ENCODE measurements around the gene SIL1.

The SIL1 gene

DNA sequence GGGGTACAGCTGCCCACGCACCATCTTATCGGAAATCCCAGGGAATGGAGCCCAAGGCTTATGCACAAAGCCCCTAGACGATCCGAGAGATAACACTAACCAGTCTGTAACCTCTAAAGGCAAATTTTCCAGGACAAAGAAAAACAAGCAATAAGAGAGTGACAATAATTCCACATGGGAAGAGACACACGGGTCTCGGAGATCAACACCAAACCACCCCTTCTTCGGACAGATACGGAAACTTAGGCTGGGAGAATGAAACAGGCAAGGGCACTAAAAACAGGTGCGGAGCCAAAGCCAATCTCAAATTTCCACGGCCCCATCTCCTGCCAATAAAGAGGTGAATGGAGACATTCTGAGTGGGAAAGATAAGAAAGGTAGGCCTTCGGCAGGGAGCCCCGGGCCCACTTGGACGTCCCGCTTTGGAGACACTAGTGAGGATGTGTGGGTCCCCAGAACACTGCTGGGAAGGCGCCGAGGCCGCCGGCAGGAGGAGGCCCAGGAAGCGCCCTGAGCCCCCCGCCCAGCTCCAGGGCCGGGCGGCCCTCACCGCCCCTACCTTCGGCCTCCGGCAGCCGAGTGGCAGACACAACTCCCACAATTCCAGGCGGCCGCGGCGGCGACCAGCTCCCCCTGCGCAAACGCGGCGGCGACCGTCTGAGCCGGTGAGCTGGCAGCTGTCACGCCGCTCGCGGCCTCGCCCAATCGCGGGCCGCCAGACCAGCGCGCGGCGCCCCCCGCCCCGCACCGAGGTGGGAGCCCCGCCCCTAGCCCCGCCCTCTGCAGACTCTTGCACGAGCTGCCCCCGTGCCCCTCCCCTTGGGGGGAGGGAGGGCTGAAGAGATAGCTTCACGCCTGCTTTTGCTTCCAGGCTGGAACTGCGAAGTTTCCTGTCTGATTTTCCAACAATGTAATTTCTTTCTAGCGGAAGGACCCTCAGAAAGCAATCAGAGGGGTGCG, at the start of gene SIL1:
Gene SIL1, minus strand, starts transcription at position 659 of the 960 bp plus-strand sequence. CDS start 70,525 bp downstream, outside the sequence.
- H3K9ac ChIP-seq (ENCODE audit: low read length in 2 of 2) = peak within 1 kb of the TSS; percentile 97 to 99
- no peaks in the 10 kb centered on the region for H3K9me3 ChIP-seq (ENCODE audit: control insufficient read depth in 2 of 2, low read length in 2 of 2)
- peak within 1 kb of the TSS; percentile 87 to 89 for H3K4me3 ChIP-seq (ENCODE audit: low read length in 2 of 2)
- no peaks in the 10 kb centered on the region for H3K36me3 ChIP-seq (ENCODE audit: control insufficient read depth in 2 of 2, insufficient read depth in 2 of 2, low read length in 2 of 2)
- peaks cover 13% of the 10 kb centered on the region for H3K4me1 ChIP-seq (ENCODE audit: control insufficient read depth, insufficient read depth, low read length)
- peak within 1 kb of the TSS; percentile 86 for H3K27ac ChIP-seq (ENCODE audit: low read length)
- H3K27me3 ChIP-seq (ENCODE audit: control insufficient read depth in 1 of 2, insufficient read depth in 2 of 2, low read length in 2 of 2) = no peaks in the 10 kb centered on the region

DNA sequence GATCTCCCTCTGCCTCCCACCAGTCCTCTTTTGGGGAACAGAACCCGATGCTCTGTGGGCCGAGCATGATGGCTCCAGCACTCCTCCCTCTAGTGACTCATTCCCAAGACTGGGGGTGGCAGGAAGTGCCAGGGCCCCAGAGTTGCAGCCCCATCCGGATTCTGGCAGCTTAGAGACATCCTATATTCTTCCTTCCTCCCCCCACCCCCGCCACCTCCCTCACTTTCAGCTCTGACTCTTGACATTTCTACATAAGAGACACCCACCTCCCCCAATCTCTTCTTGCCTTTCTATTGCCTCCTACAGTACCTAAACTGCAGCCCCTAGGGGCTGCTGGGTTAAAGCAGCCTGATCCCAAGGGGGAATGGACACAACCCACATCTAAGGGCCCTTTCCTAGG, 48.2 kb upstream of the SIL1 start:
- H3K9me3 ChIP-seq (ENCODE audit: control insufficient read depth in 2 of 2, low read length in 2 of 2) = no peaks in the 10 kb centered on the region
- H3K9ac ChIP-seq (ENCODE audit: low read length in 2 of 2) = no peak overlapping the region
- H3K4me3 ChIP-seq (ENCODE audit: low read length in 2 of 2) = no peak overlapping the region
- H3K4me1 ChIP-seq (ENCODE audit: control insufficient read depth, insufficient read depth, low read length) = no peaks in the 10 kb centered on the region
- no peak overlapping the region for H3K27ac ChIP-seq (ENCODE audit: low read length)
- no peaks in the 10 kb centered on the region for H3K36me3 ChIP-seq (ENCODE audit: control insufficient read depth in 2 of 2, insufficient read depth in 2 of 2, low read length in 2 of 2)
- H3K27me3 ChIP-seq (ENCODE audit: control insufficient read depth in 1 of 2, insufficient read depth in 2 of 2, low read length in 2 of 2) = no peaks in the 10 kb centered on the region

GRCh38 chr5:139245637-139246339, 47.6 kb upstream of the SIL1 start:
- Histone ChIP-seq H3K36me3 (ENCODE audit: control insufficient read depth in 2 of 2, insufficient read depth in 2 of 2, low read length in 2 of 2) (no peaks in the 10 kb centered on the region), H3K9ac (ENCODE audit: low read length in 2 of 2) (no peak overlapping the region), H3K27ac (ENCODE audit: low read length) (no peak overlapping the region), H3K27me3 (ENCODE audit: control insufficient read depth in 1 of 2, insufficient read depth in 2 of 2, low read length in 2 of 2) (no peaks in the 10 kb centered on the region), H3K4me3 (ENCODE audit: low read length in 2 of 2) (no peak overlapping the region), H3K4me1 (ENCODE audit: control insufficient read depth, insufficient read depth, low read length) (no peaks in the 10 kb centered on the region), H3K9me3 (ENCODE audit: control insufficient read depth in 2 of 2, low read length in 2 of 2) (no peaks in the 10 kb centered on the region)

DNA sequence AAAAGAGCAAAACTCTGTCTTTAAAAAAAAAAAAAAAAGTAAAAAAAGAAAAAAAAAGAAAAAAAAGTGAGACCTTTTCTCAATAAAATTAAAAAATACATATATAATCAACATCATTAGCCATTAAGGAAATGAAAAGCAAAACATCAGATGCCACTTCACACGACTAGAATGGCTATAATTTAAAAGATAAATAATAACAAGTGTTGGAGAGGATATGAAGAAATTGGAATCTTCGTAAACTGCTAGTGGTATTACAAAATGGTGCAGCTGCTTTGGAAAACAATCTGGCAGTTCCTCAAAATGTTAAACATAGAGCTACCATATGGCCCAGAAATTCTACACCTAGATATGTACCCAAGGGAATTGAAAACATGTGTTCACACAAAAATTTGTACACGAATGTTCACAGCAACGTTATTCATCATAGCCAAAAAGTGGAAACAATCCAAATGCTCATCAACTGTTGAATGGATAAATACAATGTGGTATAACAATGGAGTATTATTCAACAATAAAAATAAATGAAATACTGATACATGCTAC, 45.3 kb upstream of the SIL1 start:
- H3K36me3 ChIP-seq (ENCODE audit: control insufficient read depth in 2 of 2, insufficient read depth in 2 of 2, low read length in 2 of 2) = no peaks in the 10 kb centered on the region
- H3K27me3 ChIP-seq (ENCODE audit: control insufficient read depth in 1 of 2, insufficient read depth in 2 of 2, low read length in 2 of 2) = no peaks in the 10 kb centered on the region
- no peaks in the 10 kb centered on the region for H3K4me1 ChIP-seq (ENCODE audit: control insufficient read depth, insufficient read depth, low read length)
- no peak overlapping the region for H3K4me3 ChIP-seq (ENCODE audit: low read length in 2 of 2)
- no peaks in the 10 kb centered on the region for H3K9me3 ChIP-seq (ENCODE audit: control insufficient read depth in 2 of 2, low read length in 2 of 2)
- no peak overlapping the region for H3K9ac ChIP-seq (ENCODE audit: low read length in 2 of 2)
- H3K27ac ChIP-seq (ENCODE audit: low read length) = no peak overlapping the region

- H3K27ac ChIP-seq (ENCODE audit: low read length) = no peak overlapping the region
- no peaks in the 10 kb centered on the region for H3K36me3 ChIP-seq (ENCODE audit: control insufficient read depth in 2 of 2, insufficient read depth in 2 of 2, low read length in 2 of 2)
- no peaks in the 10 kb centered on the region for H3K27me3 ChIP-seq (ENCODE audit: control insufficient read depth in 1 of 2, insufficient read depth in 2 of 2, low read length in 2 of 2)
- no peaks in the 10 kb centered on the region for H3K4me1 ChIP-seq (ENCODE audit: control insufficient read depth, insufficient read depth, low read length)
- no peak overlapping the region for H3K4me3 ChIP-seq (ENCODE audit: low read length in 2 of 2)
- no peaks in the 10 kb centered on the region for H3K9me3 ChIP-seq (ENCODE audit: control insufficient read depth in 2 of 2, low read length in 2 of 2)
- H3K9ac ChIP-seq (ENCODE audit: low read length in 2 of 2) = no peak overlapping the region
These were observed 43.0 kb upstream of the SIL1 start for GRCh38 chr5:139241139-139241538.

DNA sequence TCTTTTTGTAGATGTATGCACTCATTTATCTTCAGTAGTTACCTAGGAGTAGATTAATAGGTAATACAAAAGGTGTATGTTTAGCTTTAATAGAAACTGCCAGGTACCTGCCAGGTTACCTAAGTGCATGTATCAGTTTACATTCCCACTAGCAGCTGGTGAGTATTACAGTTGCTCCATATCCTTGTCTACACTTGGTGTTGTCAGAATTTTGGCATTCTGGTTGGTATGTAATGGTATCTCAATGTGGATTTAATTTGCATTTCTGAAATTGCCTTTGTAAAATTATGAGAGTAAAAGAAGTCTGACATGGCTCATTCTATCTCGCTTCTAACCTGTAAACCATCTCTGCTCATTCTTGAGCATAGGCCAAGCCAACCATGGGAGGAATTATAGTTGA, 38.3 kb upstream of the SIL1 start:
- Histone ChIP-seq H3K36me3 (ENCODE audit: control insufficient read depth in 2 of 2, insufficient read depth in 2 of 2, low read length in 2 of 2) (no peaks in the 10 kb centered on the region), H3K27me3 (ENCODE audit: control insufficient read depth in 1 of 2, insufficient read depth in 2 of 2, low read length in 2 of 2) (no peaks in the 10 kb centered on the region), H3K9me3 (ENCODE audit: control insufficient read depth in 2 of 2, low read length in 2 of 2) (no peaks in the 10 kb centered on the region), H3K4me3 (ENCODE audit: low read length in 2 of 2) (no peak overlapping the region), H3K4me1 (ENCODE audit: control insufficient read depth, insufficient read depth, low read length) (no peaks in the 10 kb centered on the region), H3K9ac (ENCODE audit: low read length in 2 of 2) (no peak overlapping the region), H3K27ac (ENCODE audit: low read length) (no peak overlapping the region)

DNA sequence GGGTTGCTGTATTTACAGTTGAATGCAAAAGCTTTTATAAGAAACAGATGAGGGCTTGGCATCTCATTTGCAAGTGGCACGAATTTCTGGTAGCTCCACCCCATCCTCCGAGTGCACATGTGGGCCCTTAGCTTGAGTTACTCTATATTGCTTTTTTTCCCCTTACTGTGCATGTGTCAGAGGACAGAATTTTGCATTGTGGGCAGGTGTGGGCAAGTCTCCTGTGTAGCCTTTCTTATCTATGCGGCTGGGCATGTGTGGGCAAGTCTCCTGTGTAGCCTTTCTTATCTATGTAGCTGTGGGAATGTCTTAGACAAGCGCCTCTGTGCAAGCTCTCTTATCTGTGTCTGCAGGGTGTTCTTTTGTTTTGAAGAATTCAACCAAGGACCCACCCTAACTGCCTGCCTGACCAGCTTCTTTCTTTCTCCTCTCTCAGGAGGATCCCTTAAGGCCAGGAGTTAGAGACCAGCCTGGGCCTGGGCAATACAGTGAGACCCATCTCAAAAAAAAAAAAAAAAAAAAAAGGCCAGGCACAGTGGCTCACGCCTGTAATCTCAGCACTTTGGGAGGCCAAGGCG, 34.1 kb upstream of the SIL1 start:
- H3K4me1 ChIP-seq (ENCODE audit: control insufficient read depth, insufficient read depth, low read length) = no peaks in the 10 kb centered on the region
- no peak overlapping the region for H3K4me3 ChIP-seq (ENCODE audit: low read length in 2 of 2)
- H3K36me3 ChIP-seq (ENCODE audit: control insufficient read depth in 2 of 2, insufficient read depth in 2 of 2, low read length in 2 of 2) = no peaks in the 10 kb centered on the region
- H3K27me3 ChIP-seq (ENCODE audit: control insufficient read depth in 1 of 2, insufficient read depth in 2 of 2, low read length in 2 of 2) = no peaks in the 10 kb centered on the region
- no peak overlapping the region for H3K27ac ChIP-seq (ENCODE audit: low read length)
- H3K9ac ChIP-seq (ENCODE audit: low read length in 2 of 2) = no peak overlapping the region
- H3K9me3 ChIP-seq (ENCODE audit: control insufficient read depth in 2 of 2, low read length in 2 of 2) = no peaks in the 10 kb centered on the region

GRCh38 chr5:139228201-139228803, 30.1 kb upstream of the SIL1 start:
- Histone ChIP-seq H3K4me3 (ENCODE audit: low read length in 2 of 2) (no peak overlapping the region), H3K9me3 (ENCODE audit: control insufficient read depth in 2 of 2, low read length in 2 of 2) (no peaks in the 10 kb centered on the region), H3K36me3 (ENCODE audit: control insufficient read depth in 2 of 2, insufficient read depth in 2 of 2, low read length in 2 of 2) (no peaks in the 10 kb centered on the region), H3K4me1 (ENCODE audit: control insufficient read depth, insufficient read depth, low read length) (no peaks in the 10 kb centered on the region), H3K27ac (ENCODE audit: low read length) (no peak overlapping the region), H3K27me3 (ENCODE audit: control insufficient read depth in 1 of 2, insufficient read depth in 2 of 2, low read length in 2 of 2) (no peaks in the 10 kb centered on the region), H3K9ac (ENCODE audit: low read length in 2 of 2) (no peak overlapping the region)

DNA sequence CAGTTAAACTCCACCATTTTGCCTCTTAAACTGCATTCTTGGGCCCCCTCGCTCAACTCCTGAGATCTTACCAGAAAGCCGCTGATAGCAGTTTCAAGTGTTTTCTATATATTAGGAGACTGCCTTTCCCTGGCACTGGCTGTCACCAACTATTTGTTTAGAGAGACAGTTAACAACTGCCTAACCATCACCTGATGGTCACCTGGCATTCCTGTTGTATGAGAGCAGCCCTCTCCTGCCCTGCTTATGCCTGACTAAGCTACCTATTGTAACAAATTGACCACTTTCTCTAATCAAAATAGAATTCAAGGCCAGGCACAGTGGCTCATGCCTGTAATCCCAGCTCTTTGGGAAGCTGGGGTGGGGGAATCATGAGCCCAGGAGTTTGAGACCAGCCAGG, 28.0 kb upstream of the SIL1 start:
- Histone ChIP-seq H3K27ac (ENCODE audit: low read length) (no peak overlapping the region), H3K4me1 (ENCODE audit: control insufficient read depth, insufficient read depth, low read length) (no peaks in the 10 kb centered on the region), H3K27me3 (ENCODE audit: control insufficient read depth in 1 of 2, insufficient read depth in 2 of 2, low read length in 2 of 2) (no peaks in the 10 kb centered on the region), H3K9me3 (ENCODE audit: control insufficient read depth in 2 of 2, low read length in 2 of 2) (no peaks in the 10 kb centered on the region), H3K4me3 (ENCODE audit: low read length in 2 of 2) (no peak overlapping the region), H3K36me3 (ENCODE audit: control insufficient read depth in 2 of 2, insufficient read depth in 2 of 2, low read length in 2 of 2) (no peaks in the 10 kb centered on the region), H3K9ac (ENCODE audit: low read length in 2 of 2) (no peak overlapping the region)

GRCh38 chr5:139223481-139223880, 25.3 kb upstream of the SIL1 start:
- Histone ChIP-seq H3K36me3 (ENCODE audit: control insufficient read depth in 2 of 2, insufficient read depth in 2 of 2, low read length in 2 of 2) (no peaks in the 10 kb centered on the region), H3K27me3 (ENCODE audit: control insufficient read depth in 1 of 2, insufficient read depth in 2 of 2, low read length in 2 of 2) (no peaks in the 10 kb centered on the region), H3K4me3 (ENCODE audit: low read length in 2 of 2) (no peak overlapping the region), H3K9me3 (ENCODE audit: control insufficient read depth in 2 of 2, low read length in 2 of 2) (no peaks in the 10 kb centered on the region), H3K27ac (ENCODE audit: low read length) (no peak overlapping the region), H3K9ac (ENCODE audit: low read length in 2 of 2) (no peak overlapping the region), H3K4me1 (ENCODE audit: control insufficient read depth, insufficient read depth, low read length) (no peaks in the 10 kb centered on the region)

All from stomach smooth muscle (tissue), 2 donors.